Measurements from ENCODE around the gene PNLIP.

The PNLIP gene

DNA sequence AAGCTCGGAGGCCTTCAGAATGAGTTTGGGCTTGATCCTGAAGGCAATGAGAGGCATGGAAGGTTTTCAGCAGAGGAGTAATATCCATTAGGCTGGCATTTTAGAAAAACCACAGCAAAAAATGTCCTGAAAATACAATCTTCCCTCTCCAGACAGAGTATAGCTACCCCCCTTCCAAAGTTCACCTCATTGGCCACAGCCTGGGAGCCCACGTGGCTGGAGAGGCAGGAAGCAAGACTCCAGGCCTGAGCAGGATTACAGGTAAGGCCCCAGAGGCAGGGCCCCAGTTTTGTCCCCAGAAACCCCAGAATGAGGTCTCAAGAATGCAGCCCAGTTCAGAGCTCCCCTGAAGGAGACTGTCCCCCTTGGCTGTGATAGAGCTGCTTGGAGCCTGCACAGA, 50.3 kb downstream of the PNLIP start:
- no peak overlapping the region for H3K4me3 ChIP-seq (ENCODE audit: low read length)
- no peak for TF ChIP-seq ZNF274 (IDR thresholded peaks at IDR 0.05; ENCODE audit: low read depth, low read length)

DNA sequence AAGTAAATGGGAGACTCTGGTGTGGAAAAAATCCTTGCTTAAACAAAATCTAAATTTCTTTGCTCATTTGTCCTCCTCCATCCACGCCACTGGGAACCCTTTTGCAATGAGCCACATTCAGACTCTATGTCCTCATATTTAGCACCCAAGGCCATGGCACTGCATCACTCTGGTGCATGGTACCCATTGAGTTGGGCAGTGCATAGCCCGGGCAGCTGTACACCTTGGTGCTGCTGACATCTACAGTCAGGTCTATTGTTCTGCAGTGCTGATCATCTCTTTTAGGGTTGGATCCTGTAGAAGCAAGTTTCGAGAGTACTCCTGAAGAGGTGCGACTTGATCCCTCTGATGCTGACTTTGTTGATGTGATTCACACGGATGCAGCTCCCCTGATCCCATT, 51.8 kb downstream of the PNLIP start:
- no peak for TF ChIP-seq ZNF274 (IDR thresholded peaks at IDR 0.05; ENCODE audit: low read depth, low read length)
- H3K4me3 ChIP-seq (ENCODE audit: low read length): no peak overlapping the region

DNA sequence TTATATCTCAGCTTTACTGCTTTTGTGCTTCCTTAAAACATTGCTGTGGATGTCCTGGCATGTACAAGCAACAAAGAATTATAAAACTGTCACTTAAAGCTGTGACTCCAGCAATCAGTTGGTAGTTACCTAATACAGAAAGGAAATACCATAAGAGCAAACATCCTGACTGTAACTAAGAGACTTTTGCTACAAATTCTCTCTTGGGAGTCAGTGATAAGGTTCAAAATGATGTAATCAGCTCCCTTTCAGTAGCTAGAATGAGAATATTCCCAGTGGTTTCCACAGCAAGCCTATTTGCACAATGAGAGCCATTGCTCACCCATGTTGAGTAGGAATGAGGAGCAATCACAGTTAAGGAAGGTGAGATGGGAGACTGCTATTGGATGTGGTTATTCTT, 52.6 kb downstream of the PNLIP start:
- H3K4me3 ChIP-seq (ENCODE audit: low read length): no peak overlapping the region
- no peak for TF ChIP-seq ZNF274 (IDR thresholded peaks at IDR 0.05; ENCODE audit: low read depth, low read length)

DNA sequence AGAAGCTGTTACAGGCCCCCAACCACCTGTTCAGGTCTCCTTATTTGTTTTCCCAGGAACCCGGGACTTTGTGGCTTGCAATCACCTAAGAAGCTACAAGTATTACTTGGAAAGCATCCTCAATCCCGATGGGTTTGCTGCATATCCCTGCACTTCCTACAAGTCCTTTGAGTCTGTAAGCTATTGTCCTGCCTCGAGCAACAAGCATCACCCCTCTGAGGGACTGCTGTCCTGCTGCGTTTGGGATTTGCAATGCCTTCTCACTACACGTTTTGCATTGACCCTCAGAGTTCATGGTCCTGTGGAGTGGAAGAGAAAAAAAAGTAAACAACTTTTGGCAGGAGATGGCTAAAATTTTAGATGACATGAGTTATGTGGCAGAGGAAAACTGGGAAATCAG, 54.3 kb downstream of the PNLIP start:
- TF ChIP-seq ZNF274 (IDR thresholded peaks at IDR 0.05; ENCODE audit: low read depth, low read length): no peak
- H3K4me3 ChIP-seq (ENCODE audit: low read length): no peak overlapping the region

DNA sequence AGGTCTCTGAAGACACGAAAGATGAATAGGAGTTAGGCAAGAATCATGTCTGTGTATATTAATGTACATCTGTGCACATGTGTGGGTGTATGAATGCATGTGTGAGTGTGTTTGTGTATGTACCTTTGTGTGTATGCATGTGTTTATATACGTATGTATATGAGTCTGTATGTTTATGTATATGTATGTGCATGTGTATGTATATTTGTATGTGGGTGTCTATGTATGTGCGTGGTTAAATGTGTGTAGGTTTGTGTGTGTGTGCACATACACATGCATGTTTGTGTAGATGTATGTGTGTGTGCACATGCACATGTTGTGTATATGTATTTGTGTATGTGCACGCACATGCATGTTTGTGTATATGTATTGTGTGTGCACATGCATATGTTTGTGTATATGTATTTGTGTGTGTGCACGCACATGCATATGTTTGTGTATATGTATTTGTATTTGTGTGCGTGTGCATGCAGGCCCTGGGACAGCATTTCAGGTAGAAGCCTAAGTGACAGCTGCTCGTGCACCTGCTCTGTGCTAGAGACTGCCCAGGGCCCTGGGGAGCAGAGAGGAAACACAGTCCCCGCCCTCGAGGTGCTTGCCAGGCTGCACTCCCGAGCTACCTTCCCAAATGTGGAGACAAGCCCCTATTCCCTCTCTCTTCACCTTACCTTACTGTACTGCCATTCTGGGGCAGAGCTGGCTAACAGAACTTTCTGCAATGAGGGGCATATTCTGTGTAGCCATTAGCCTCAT, 57.1 kb downstream of the PNLIP start:
- no peak for TF ChIP-seq ZNF274 (IDR thresholded peaks at IDR 0.05; ENCODE audit: low read depth, low read length)
- no peak overlapping the region for H3K4me3 ChIP-seq (ENCODE audit: low read length)

DNA sequence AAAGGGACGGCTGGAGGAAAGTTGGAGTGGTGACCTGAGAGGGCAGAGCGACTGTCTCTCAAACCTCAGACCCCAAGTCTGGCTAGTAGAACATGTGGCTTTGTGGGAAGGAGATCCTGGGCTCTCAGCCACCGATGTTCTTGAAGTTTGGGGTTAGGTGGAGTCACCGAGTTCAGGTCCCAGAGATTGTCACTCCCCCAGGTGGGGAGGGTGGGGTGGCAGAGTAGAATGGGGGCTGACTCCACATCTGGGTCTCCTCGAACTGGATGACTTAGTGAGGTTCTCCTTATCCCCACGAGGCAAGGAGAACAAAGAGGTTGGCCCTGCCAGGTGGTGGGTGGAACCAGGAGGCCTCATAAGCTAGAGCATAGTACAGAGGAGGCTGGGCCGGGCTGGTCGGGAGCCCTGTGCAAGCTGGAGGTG, 60.3 kb downstream of the PNLIP start:
- TF ChIP-seq ZNF274 (IDR thresholded peaks at IDR 0.05; ENCODE audit: low read depth, low read length): no peak

DNA sequence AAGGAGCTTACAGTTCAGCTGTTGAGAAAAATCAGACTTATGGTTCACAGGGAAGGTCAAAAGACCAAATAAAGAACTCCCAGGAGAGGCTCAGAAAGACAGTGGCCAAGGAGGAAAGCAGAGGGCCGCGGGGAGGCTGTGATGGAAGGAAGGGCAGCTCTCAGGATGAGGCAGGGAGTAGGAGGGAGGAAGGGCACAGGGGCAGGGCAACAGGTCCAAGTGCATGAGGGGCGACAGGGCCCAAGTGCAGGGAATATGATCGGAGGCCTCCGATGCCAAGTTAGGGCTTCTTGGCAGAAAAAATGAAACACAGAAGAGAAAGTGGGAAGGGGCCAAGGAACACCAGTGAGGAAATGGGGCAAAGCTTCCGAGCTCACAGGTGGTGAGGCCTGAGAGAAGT, 61.6 kb downstream of the PNLIP start:
- TF ChIP-seq ZNF274 (IDR thresholded peaks at IDR 0.05; ENCODE audit: low read depth, low read length): no peak
- no peak overlapping the region for H3K4me3 ChIP-seq (ENCODE audit: low read length)

More for the DNA sequence above, 60.3 kb downstream of the PNLIP start:
- no peak overlapping the region for H3K4me3 ChIP-seq (ENCODE audit: low read length)

DNA sequence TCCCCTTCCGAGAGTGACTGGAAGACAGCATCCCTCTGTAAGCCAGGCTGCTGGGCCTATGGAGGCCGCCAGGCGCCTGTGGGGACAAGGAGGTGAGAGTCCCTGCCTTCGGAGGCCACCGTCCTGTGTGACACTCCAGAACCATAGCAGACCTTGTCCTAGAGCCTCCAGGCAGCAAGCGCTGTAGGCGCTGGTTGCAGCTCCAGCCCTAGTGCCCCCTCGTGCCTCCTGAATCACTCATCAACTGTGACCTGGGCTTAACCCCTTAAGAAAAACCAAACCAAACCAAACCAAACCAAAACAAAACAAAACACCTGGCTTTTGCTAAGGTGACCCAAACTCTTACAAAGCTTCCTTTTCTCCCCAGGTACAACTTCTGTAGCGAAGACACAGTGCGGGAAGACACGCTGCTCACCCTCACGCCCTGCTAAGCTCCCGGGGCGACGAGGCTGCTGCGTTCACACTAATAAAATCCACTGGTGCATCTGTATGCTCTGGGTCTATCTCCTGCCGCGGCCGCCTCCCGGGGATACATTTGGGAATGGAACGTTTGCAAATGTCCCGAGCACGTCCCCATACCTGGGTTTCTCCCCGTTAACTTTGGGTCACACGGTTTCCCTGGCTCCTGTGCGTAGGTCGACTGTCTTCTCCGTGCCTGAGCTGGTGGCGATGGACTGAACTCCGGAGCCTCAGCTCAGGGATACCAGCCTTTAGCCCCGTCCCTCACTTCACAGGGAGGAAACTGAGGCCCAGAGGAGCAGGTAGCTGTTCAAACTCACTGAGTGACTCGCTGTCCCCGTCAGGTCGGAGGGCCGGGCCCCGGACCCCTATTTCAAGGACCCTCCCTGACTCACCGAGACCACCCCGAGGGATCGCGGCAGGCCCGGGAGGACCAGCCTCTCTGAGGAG, 63.2 kb downstream of the PNLIP start:
- TF ChIP-seq ZNF274 (IDR thresholded peaks at IDR 0.05; ENCODE audit: low read depth, low read length): no peak
- no peak overlapping the region for H3K4me3 ChIP-seq (ENCODE audit: low read length)

DNA sequence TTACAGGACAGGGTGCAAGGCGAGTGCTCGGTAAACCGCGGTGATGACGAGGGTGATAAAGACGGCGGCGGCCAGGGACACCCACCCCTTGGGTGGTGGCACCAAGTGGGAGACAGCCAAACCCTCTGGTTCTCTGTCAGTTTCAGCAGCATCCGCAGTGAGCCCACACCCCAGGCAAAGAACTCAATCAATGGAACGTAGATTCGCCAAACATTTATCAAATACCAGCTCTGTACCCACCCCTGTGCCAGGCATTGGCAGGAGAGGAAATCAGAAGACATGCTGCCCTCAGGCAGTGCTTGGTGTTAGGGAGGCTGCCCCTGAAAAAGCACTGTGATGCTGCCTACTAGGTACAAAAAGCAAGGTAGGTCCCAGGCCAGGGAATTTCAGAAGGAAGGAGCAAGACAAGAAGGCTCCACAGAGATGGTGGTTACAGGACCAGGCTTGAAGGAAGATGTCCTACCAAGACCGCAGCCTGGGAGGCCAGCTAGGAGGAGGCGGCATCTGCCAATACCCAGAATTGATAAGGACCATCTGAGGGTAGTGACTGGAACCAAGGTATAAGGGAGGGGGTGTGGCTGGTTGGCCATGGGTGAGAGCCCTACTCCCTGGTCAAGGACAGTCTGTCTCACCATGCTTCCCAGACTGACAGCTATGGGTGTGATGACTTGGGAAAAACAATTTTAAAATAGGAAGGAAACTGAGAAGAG, 64.9 kb downstream of the PNLIP start:
- TF ChIP-seq ZNF274 (IDR thresholded peaks at IDR 0.05; ENCODE audit: low read depth, low read length): no peak
- H3K4me3 ChIP-seq (ENCODE audit: low read length): no peak overlapping the region

DNA sequence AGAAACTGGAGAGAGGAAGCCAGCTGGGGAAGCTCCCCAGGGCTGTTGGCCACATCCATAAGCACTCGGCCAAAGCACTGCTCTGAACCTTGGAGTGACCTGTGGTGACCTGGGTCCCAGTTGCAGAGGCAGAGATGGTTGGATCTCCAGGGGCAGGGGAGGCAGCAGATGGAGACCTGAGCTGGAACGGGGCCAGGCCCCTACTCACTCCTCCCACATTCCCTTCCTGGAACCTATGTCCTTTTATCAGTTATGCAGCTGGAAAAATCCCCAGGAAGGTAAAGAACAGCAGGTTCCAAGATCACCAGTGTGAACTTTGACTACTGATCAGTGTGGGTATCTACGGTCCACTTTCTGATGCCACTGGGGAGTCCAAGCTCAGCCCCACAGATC, 65.4 kb downstream of the PNLIP start:
- no peak for TF ChIP-seq ZNF274 (IDR thresholded peaks at IDR 0.05; ENCODE audit: low read depth, low read length)
- H3K4me3 ChIP-seq (ENCODE audit: low read length): no peak overlapping the region

DNA sequence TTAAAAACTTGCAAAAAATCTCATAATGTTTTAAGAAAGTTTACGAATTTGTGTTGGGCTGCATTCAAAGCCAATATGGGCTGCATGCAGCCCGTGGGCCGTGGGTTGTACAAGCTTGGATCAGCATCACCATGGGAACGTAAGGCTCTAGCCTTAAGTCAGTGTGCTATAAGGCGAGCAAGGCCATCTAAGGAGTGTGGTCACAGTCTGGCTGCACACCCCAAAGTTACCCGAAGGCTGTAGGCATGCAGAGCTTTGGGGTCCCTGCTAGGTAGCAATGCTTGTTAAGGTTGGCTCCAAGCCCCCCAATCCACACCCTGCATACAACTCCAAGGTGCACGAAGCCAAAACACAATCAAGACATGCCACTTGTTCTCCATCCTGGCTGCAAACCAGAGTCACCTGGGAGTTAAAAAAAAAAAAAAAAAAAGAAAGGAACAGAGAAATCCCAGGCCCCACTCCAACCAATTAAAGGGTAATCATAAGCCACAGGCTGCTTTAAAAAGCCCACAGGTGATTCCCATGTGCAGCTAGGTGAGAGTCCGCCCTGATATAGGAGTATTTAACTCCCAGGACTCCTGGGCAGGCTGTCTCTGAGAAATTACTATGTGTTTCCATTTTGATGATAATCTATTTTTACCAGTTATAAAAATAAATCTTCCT, 66.5 kb downstream of the PNLIP start:
- TF ChIP-seq ZNF274 (IDR thresholded peaks at IDR 0.05; ENCODE audit: low read depth, low read length): no peak
- no peak overlapping the region for H3K4me3 ChIP-seq (ENCODE audit: low read length)

DNA sequence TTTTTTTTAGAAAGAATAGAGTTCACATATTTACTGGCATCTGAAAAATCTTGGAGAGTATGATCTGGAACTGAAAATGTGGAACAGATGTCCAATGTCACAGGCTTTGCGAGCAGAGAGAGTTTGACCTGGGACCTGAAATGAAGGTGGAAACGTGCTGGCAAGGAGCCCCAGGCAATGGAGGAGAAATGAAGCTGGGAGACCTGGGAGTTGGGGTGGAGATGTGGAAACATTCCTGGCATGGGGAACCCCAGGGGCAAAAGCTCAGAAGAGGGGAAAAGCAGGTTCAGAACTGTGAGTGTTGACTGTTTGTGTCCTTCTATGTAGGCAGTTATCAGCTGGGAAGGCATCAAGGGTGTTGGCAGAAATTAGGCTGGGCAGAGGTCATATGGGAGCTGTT, 67.7 kb downstream of the PNLIP start:
- no peak overlapping the region for H3K4me3 ChIP-seq (ENCODE audit: low read length)
- no peak for TF ChIP-seq ZNF274 (IDR thresholded peaks at IDR 0.05; ENCODE audit: low read depth, low read length)

DNA sequence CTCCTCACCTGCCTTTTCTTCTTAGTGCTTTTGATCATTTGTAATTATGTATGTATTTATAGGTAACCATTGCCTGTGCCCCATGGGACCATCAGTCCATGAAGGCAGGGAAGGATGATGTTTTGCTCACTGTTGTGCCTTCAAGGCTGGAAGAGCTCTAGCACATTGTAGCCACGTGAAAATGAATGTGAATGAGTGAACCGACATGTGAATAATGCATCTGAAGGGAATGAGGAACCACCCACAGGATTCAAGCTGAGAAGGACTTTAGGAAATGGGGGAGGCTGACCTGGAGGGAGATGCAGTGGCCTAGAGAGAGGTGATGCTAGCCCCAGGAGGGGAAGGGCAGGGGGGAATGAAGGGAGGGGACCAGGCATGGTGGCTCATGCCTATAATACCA, 69.1 kb downstream of the PNLIP start:
- no peak for TF ChIP-seq ZNF274 (IDR thresholded peaks at IDR 0.05; ENCODE audit: low read depth, low read length)
- no peak overlapping the region for H3K4me3 ChIP-seq (ENCODE audit: low read length)

DNA sequence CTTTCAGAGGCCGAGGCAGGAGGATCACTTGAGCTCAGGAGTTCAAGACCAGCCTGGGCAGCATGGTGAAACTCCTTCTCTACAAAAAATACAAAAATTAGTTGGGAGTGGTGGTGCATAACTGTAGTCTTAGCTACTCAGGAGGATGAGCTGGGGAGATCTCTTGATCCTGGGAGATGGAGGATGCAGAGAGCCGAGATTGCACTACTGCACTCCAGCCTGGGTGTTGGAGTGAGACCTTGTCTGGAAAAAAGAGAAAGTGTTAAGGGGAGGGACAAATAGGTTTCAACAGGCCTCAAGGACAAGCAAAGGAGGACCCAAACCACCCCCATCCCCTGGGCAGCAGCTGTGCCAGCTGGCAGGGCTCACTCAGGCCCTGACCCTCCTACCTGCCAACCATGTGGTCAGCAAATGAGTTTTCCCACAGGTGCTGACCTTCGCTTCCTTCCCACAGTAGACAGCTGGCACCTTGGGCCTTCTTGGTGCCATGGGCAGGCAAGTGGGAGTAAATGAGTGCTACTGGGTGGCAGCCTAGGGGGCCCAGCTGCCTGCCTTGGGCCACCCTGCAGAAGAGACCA, 69.6 kb downstream of the PNLIP start:
- TF ChIP-seq ZNF274 (IDR thresholded peaks at IDR 0.05; ENCODE audit: low read depth, low read length): no peak
- no peak overlapping the region for H3K4me3 ChIP-seq (ENCODE audit: low read length)
